DND-41 (cell line): ENCODE data around the gene NTMT2.

ENCODE experiments used
- EZH2 ChIP-seq: IDR thresholded peaks from 3 replicates; pipeline ENCODE4 v1.6.1; 2012; ENCODE audit warnings: borderline replicate concordance, low read depth, mild to moderate bottlenecking, moderate library complexity, low read length, inconsistent platforms; ENCODE audit not compliant: severe bottlenecking
- TF ChIP-seq, protein P1 (sequence below): IDR thresholded peaks from 2 replicates; pipeline ENCODE4 v1.5.1; 2012; ENCODE audit warnings: borderline replicate concordance, low read length, moderate library complexity, mild to moderate bottlenecking; ENCODE audit not compliant: poor library complexity, severe bottlenecking; ENCODE audit errors: extremely low read depth

DNA sequence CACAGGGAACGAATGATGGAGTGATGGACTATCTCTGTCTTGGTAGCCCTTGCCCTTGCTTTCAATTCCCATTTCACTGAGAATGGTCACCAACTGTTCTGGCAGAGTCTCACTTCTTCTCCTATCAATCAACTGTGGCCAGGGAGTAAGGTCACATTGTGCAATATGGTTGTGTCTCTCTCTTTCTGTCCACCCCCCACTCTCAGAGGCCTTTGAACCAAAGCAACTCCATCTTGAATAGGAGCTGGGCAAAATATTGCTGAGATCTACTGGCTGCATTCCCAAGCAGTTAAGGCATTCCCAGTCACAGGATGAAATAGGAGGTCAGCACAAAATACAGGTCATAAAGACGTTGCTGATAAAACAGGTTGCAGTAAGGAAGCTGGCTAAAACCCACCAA lies 36.7 kb downstream of the NTMT2 start:
- no peak for TF ChIP-seq EZH2
- TF ChIP-seq, protein P1, sequence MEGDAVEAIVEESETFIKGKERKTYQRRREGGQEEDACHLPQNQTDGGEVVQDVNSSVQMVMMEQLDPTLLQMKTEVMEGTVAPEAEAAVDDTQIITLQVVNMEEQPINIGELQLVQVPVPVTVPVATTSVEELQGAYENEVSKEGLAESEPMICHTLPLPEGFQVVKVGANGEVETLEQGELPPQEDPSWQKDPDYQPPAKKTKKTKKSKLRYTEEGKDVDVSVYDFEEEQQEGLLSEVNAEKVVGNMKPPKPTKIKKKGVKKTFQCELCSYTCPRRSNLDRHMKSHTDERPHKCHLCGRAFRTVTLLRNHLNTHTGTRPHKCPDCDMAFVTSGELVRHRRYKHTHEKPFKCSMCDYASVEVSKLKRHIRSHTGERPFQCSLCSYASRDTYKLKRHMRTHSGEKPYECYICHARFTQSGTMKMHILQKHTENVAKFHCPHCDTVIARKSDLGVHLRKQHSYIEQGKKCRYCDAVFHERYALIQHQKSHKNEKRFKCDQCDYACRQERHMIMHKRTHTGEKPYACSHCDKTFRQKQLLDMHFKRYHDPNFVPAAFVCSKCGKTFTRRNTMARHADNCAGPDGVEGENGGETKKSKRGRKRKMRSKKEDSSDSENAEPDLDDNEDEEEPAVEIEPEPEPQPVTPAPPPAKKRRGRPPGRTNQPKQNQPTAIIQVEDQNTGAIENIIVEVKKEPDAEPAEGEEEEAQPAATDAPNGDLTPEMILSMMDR = no peak
